Skeletal muscle satellite cell (primary cell): ENCODE data around the gene PLEKHG7.

Experiments used
- H3K27me3 ChIP-seq: 2 replicates; pipeline ENCODE4 v1.7.0; 2013; ENCODE audit warnings: low read length; ENCODE audit not compliant: control insufficient read depth, insufficient read depth
- H3K36me3 ChIP-seq: 2 replicates; pipeline ENCODE4 v1.7.0; 2013; ENCODE audit warnings: mild to moderate bottlenecking, control low read depth, low read length; ENCODE audit not compliant: insufficient read depth
- H3K4me1 ChIP-seq: 2 replicates; pipeline ENCODE4 v1.7.0; 2013; ENCODE audit warnings: low read length; ENCODE audit not compliant: control insufficient read depth, insufficient read depth
- H3K4me2 ChIP-seq: 2 replicates; pipeline ENCODE4 v1.7.0; 2013; ENCODE audit warnings: mild to moderate bottlenecking, low read length
- H3K4me3 ChIP-seq: 2 replicates; pipeline ENCODE4 v1.7.0; 2013; ENCODE audit warnings: low read length
- H3K9ac ChIP-seq: 2 replicates; pipeline ENCODE4 v1.7.0; 2013; ENCODE audit warnings: mild to moderate bottlenecking, low read depth, low read length, moderate library complexity
- H3K9me3 ChIP-seq: replicated peaks from 2 replicates; pipeline ENCODE4 v1.7.0; 2013; ENCODE audit warnings: mild to moderate bottlenecking, control low read depth, low read length

The PLEKHG7 gene

GRCh38 chr12:92821142-92821541, 118.4 kb downstream of the PLEKHG7 start:
- Histone ChIP-seq H3K27me3 (no peaks in the 10 kb centered on the region), H3K9ac (no peak overlapping the region), H3K36me3 (peaks cover 37% of the 10 kb centered on the region), H3K4me3 (no peak overlapping the region), H3K4me1 (no peaks in the 10 kb centered on the region), H3K4me2 (no peak overlapping the region), H3K9me3 (no peaks in the 10 kb centered on the region)
